H9 (cell line): ENCODE measurements around the gene TMEM131. TPM values are rescaled to one million over a fixed set of nuclear protein-coding genes. Genes with fewer than 3 reads are reported as not detected.

Source experiments
- DNase-seq: peaks from one replicate; pipeline ENCODE4 v3.0.0-alpha.2; 2017
- H2AFZ ChIP-seq: one replicate; pipeline ENCODE4 v1.6.1; 2013; ENCODE audit warnings: mild to moderate bottlenecking, low read length, control low read depth, moderate library complexity
- H2AK5ac ChIP-seq: 2 replicates; pipeline ENCODE4 v1.6.1; 2013; ENCODE audit warnings: low read length, control low read depth, mixed read lengths; ENCODE audit not compliant: insufficient read length
- H2BK120ac ChIP-seq: one replicate; pipeline ENCODE4 v1.6.1; 2013; ENCODE audit warnings: low read depth, mild to moderate bottlenecking, low read length, control low read depth, inconsistent platforms; ENCODE audit not compliant: poor library complexity, severe bottlenecking
- H2BK12ac ChIP-seq: 2 replicates; pipeline ENCODE4 v1.6.1; 2013; ENCODE audit warnings: low read length, control low read depth, mixed read lengths, low read depth; ENCODE audit not compliant: insufficient read length
- H2BK15ac ChIP-seq: 2 replicates; pipeline ENCODE4 v1.6.1; 2013; ENCODE audit warnings: low read depth, low read length, control low read depth
- H2BK20ac ChIP-seq: one replicate; pipeline ENCODE4 v1.6.1; 2013; ENCODE audit warnings: low read depth, mild to moderate bottlenecking, low read length, control low read depth, inconsistent platforms; ENCODE audit not compliant: poor library complexity, severe bottlenecking
- H2BK5ac ChIP-seq: 2 replicates; pipeline ENCODE4 v1.6.1; 2013; ENCODE audit warnings: low read length, control low read depth, mixed read lengths; ENCODE audit not compliant: insufficient read length
- H3K14ac ChIP-seq: 2 replicates; pipeline ENCODE4 v1.6.1; 2013; ENCODE audit warnings: low read length, control low read depth; ENCODE audit not compliant: insufficient read depth
- H3K18ac ChIP-seq: 2 replicates; pipeline ENCODE4 v1.6.1; 2013; ENCODE audit warnings: low read depth, mild to moderate bottlenecking, mixed read lengths, low read length, control low read depth; ENCODE audit not compliant: insufficient read length
- H3K23ac ChIP-seq: 2 replicates; pipeline ENCODE4 v1.6.1; 2013; ENCODE audit warnings: low read length, control low read depth, mixed read lengths, low read depth; ENCODE audit not compliant: insufficient read length
- H3K23me2 ChIP-seq: 2 replicates; pipeline ENCODE4 v1.6.1; 2013; ENCODE audit warnings: low read depth, mild to moderate bottlenecking, mixed read lengths, low read length, control low read depth; ENCODE audit not compliant: insufficient read length, poor library complexity, severe bottlenecking
- H3K27ac ChIP-seq: 2 replicates; pipeline ENCODE4 v1.5.1; 2013; ENCODE audit warnings: low read length, control low read depth, mixed read lengths, low read depth; ENCODE audit not compliant: insufficient read length
- H3K27me3 ChIP-seq: 2 replicates; pipeline ENCODE4 v1.6.1; 2013; ENCODE audit warnings: low read length, control low read depth, inconsistent platforms; ENCODE audit not compliant: insufficient read depth
- H3K4ac ChIP-seq: 2 replicates; pipeline ENCODE4 v1.6.1; 2013; ENCODE audit warnings: low read depth, mild to moderate bottlenecking, control low read depth, inconsistent platforms, low read length, moderate library complexity
- H3K4me1 ChIP-seq: 2 replicates; pipeline ENCODE4 v1.6.1; 2013; ENCODE audit warnings: low read length, control low read depth, inconsistent platforms; ENCODE audit not compliant: insufficient read depth
- H3K4me2 ChIP-seq: 2 replicates; pipeline ENCODE4 v1.6.1; 2013; ENCODE audit warnings: low read length, control low read depth, mixed read lengths; ENCODE audit not compliant: insufficient read length, insufficient read depth
- H3K56ac ChIP-seq: 2 replicates; pipeline ENCODE4 v1.6.1; 2013; ENCODE audit warnings: low read depth, mild to moderate bottlenecking, mixed read lengths, low read length, control low read depth; ENCODE audit not compliant: insufficient read length
- H3K79me1 ChIP-seq: 2 replicates; pipeline ENCODE4 v1.6.1; 2013; ENCODE audit warnings: low read depth, mild to moderate bottlenecking, moderate library complexity, low read length, control low read depth, inconsistent platforms; ENCODE audit not compliant: insufficient read depth, poor library complexity, severe bottlenecking
- H3K79me2 ChIP-seq: 2 replicates; pipeline ENCODE4 v1.6.1; 2013; ENCODE audit warnings: low read length, control low read depth, inconsistent platforms; ENCODE audit not compliant: insufficient read depth
- H3K9ac ChIP-seq: 2 replicates; pipeline ENCODE4 v1.6.1; 2013; ENCODE audit warnings: low read length, control low read depth, mixed read lengths; ENCODE audit not compliant: insufficient read length; ENCODE audit errors: extremely low read depth
- H3K9me3 ChIP-seq: one replicate; pipeline ENCODE4 v1.6.1; 2013; ENCODE audit warnings: low read depth, low read length, inconsistent platforms; ENCODE audit not compliant: control insufficient read depth
- H3T11ph ChIP-seq: one replicate; pipeline ENCODE4 v1.6.1; 2013; ENCODE audit warnings: mild to moderate bottlenecking, low read length, control low read depth, inconsistent platforms
- H4K20me1 ChIP-seq: one replicate; pipeline ENCODE4 v1.6.1; 2013; ENCODE audit not compliant: control insufficient read depth, insufficient read length, insufficient read depth
- H4K5ac ChIP-seq: 2 replicates; pipeline ENCODE4 v1.6.1; 2013; ENCODE audit warnings: low read depth, mild to moderate bottlenecking, mixed read lengths, low read length, control low read depth; ENCODE audit not compliant: insufficient read length
- H4K8ac ChIP-seq: replicated peaks from 2 replicates; pipeline ENCODE4 v1.6.1; 2013; ENCODE audit warnings: low read length, control low read depth, mixed read lengths, low read depth; ENCODE audit not compliant: insufficient read length
- H4K91ac ChIP-seq: 2 replicates; pipeline ENCODE4 v1.6.1; 2013; ENCODE audit warnings: low read depth, mild to moderate bottlenecking, moderate library complexity, mixed read lengths, low read length, control low read depth; ENCODE audit not compliant: insufficient read length
- H3K27ac Mint-ChIP-seq, 3 experiments: 2 replicates in 2 of 3; 3 replicates in 1 of 3; pipeline ENCODE4 v1.8.0; 2020 to 2021; ENCODE audit warnings: mixed read lengths in 3 of 3, mild to moderate bottlenecking in 1 of 3, moderate library complexity in 1 of 3
- H3K27me3 Mint-ChIP-seq: 2 replicates; pipeline ENCODE4 v1.8.0; 2021; ENCODE audit warnings: low read depth, mild to moderate bottlenecking, moderate library complexity, mixed read lengths
- H3K36me3 Mint-ChIP-seq, 3 experiments: 2 replicates in 2 of 3; 3 replicates in 1 of 3; pipeline ENCODE4 v1.8.0; 2020 to 2021; ENCODE audit warnings: low read depth in 3 of 3, mixed read lengths in 3 of 3; ENCODE audit not compliant: insufficient read depth in 1 of 3
- H3K4me1 Mint-ChIP-seq, 2 experiments: 2 replicates each; pipeline ENCODE4 v1.8.0; 2020; ENCODE audit warnings: mixed read lengths in 2 of 2
- H3K4me3 Mint-ChIP-seq, 2 experiments: 2 replicates in 1 of 2; 3 replicates in 1 of 2; pipeline ENCODE4 v1.8.0; 2020 to 2021; ENCODE audit warnings: mild to moderate bottlenecking in 2 of 2, mixed read lengths in 2 of 2, moderate library complexity in 1 of 2
- H3K9me3 Mint-ChIP-seq, 2 experiments: 2 replicates in 1 of 2; 3 replicates in 1 of 2; pipeline ENCODE4 v1.8.0; 2020; ENCODE audit warnings: mild to moderate bottlenecking in 2 of 2, mixed read lengths in 2 of 2, moderate library complexity in 1 of 2
- CTCF ChIP-seq: fragments of 200-600 bp; sonication (generic); conservative IDR thresholded peaks from 3 replicates; pipeline ENCODE4 v1.8.0; 2021; ENCODE audit warnings: antibody characterized with exemption, mild to moderate bottlenecking
- WGBS: extraction: QIAGEN DNeasy Blood & Tissue Kit; methylation state at CpG from one replicate; pipeline ENCODE4 v1.1.7; 2013; ENCODE audit warnings: missing lambda C conversion rate, low lambda C conversion rate, mixed read lengths; ENCODE audit not compliant: insufficient read length; ENCODE audit errors: extremely low coverage; 5-methylcytosine and 5-hydroxymethylcytosine counted together
- total RNA-seq: library from RNA; stranded (reverse); gene quantifications from 2 replicates; pipeline ENCODE4 v1.2.1, GENCODE V29; 2021

The TMEM131 gene
- total RNA-seq, 1 experiment from 2014 or later = 20.9 TPM

GRCh38 chr2:97913846-97914245 lies 81.9 kb downstream of the TMEM131 start:
- H3K23me2 ChIP-seq = no peaks in the 10 kb centered on the region
- Mint-ChIP-seq H3K27me3 (no peaks in the 10 kb centered on the region), H3K4me1 (peaks cover 11% of the 10 kb centered on the region in 2 experiments), H3K36me3 (peaks cover 0 to 6% (median 3%) of the 10 kb centered on the region in 3 experiments; a peak in 1 of 7 replicates), H3K9me3 (no peaks in the 10 kb centered on the region), H3K4me3 (no peak overlapping the region), H3K27ac (no peak overlapping the region; a peak in 1 of 7 replicates)
- no peaks in the 10 kb centered on the region for H3K27me3 ChIP-seq
- no CpG with 5 or more reads among the region's 2 CpGs for WGBS
- H3K79me2 ChIP-seq = no peaks in the 10 kb centered on the region
- H3K56ac ChIP-seq = no peak overlapping the region
- H4K91ac ChIP-seq = no peak overlapping the region
- H3K18ac ChIP-seq = no peak overlapping the region
- H3K9ac ChIP-seq = no peak overlapping the region
- no peak overlapping the region for H3K27ac ChIP-seq
- DNase-seq = no peak
- no peak overlapping the region for H3K23ac ChIP-seq
- H3K79me1 ChIP-seq = no peaks in the 10 kb centered on the region
- no peak for TF ChIP-seq CTCF
- H4K8ac ChIP-seq = no peak overlapping the region
- no peak overlapping the region for H3K14ac ChIP-seq
- H2BK12ac ChIP-seq = no peak overlapping the region
- H3K4me1 ChIP-seq = no peaks in the 10 kb centered on the region
- H2BK120ac ChIP-seq = no peak overlapping the region
- no peak overlapping the region for H3K4me2 ChIP-seq
- H4K20me1 ChIP-seq = no peaks in the 10 kb centered on the region
- no peak overlapping the region for H2AFZ ChIP-seq
- no peak overlapping the region for H2BK5ac ChIP-seq
- no peaks in the 10 kb centered on the region for H3K9me3 ChIP-seq
- no peak overlapping the region for H2AK5ac ChIP-seq
- H2BK20ac ChIP-seq = no peak overlapping the region
- H4K5ac ChIP-seq = no peak overlapping the region
- no peak overlapping the region for H2BK15ac ChIP-seq
- H3K4ac ChIP-seq = no peak overlapping the region
- no peak overlapping the region for H3T11ph ChIP-seq
